ENCODE measurements around the gene SPOCK1. TPM values are rescaled to one million over a fixed set of nuclear protein-coding genes. Genes with fewer than 3 reads are reported as not detected.

The SPOCK1 gene
- total and polyA plus RNA-seq, 3 donors from 2014 or later, result 63.8 to 111 (median 101) TPM

GRCh38 chr5:137051161-137051560 is 448.0 kb downstream of the SPOCK1 start:
- intact Hi-C loops (cut with DNase I; ENCODE audit: low total_unique reads), result no loop called here
- H3K4me1 ChIP-seq, result peaks cover 4% of the 10 kb centered on the region
- DNase-seq, result no peak
- WGBS, 2 donors, result 82 to 85% methylated on average over 3 of the region's 3 CpGs
- H3K9me3 ChIP-seq, result no peaks in the 10 kb centered on the region
- no peak overlapping the region for H3K27ac ChIP-seq
- H3K4me3 ChIP-seq, result no peak overlapping the region
- no peaks in the 10 kb centered on the region for H3K27me3 ChIP-seq
- no peaks in the 10 kb centered on the region for H3K36me3 ChIP-seq (ENCODE audit: low read depth, missing control alignments)
- TF ChIP-seq, protein P1, sequence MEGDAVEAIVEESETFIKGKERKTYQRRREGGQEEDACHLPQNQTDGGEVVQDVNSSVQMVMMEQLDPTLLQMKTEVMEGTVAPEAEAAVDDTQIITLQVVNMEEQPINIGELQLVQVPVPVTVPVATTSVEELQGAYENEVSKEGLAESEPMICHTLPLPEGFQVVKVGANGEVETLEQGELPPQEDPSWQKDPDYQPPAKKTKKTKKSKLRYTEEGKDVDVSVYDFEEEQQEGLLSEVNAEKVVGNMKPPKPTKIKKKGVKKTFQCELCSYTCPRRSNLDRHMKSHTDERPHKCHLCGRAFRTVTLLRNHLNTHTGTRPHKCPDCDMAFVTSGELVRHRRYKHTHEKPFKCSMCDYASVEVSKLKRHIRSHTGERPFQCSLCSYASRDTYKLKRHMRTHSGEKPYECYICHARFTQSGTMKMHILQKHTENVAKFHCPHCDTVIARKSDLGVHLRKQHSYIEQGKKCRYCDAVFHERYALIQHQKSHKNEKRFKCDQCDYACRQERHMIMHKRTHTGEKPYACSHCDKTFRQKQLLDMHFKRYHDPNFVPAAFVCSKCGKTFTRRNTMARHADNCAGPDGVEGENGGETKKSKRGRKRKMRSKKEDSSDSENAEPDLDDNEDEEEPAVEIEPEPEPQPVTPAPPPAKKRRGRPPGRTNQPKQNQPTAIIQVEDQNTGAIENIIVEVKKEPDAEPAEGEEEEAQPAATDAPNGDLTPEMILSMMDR (IDR thresholded peaks at IDR 0.05), result peak in 1 of 3 experiments; percentile 6
- no peak for TF ChIP-seq POLR2A (IDR thresholded peaks at IDR 0.05)

- Histone ChIP-seq H3K27ac (no peak overlapping the region), H3K36me3 (ENCODE audit: low read depth, missing control alignments) (no peaks in the 10 kb centered on the region), H3K9me3 (no peaks in the 10 kb centered on the region), H3K4me3 (no peak overlapping the region), H3K4me1 (no peaks in the 10 kb centered on the region), H3K27me3 (no peaks in the 10 kb centered on the region)
- TF ChIP-seq POLR2A (IDR thresholded peaks at IDR 0.05), result no peak
- TF ChIP-seq, protein P1 (IDR thresholded peaks at IDR 0.05), result no peak
- no peak for DNase-seq
- intact Hi-C loops (cut with DNase I; ENCODE audit: low total_unique reads), result no loop called here
- 65 to 66% methylated on average over 1 of the region's 1 CpG for WGBS, 2 donors
These were observed 458.3 kb downstream of the SPOCK1 start for GRCh38 chr5:137040641-137041340.

GRCh38 chr5:137040024-137040423 is 459.1 kb downstream of the SPOCK1 start:
- TF ChIP-seq, protein P1 (IDR thresholded peaks at IDR 0.05), result no peak
- TF ChIP-seq POLR2A (IDR thresholded peaks at IDR 0.05), result no peak
- no peaks in the 10 kb centered on the region for H3K9me3 ChIP-seq
- H3K4me1 ChIP-seq, result no peaks in the 10 kb centered on the region
- no peak overlapping the region for H3K27ac ChIP-seq
- no peaks in the 10 kb centered on the region for H3K36me3 ChIP-seq (ENCODE audit: low read depth, missing control alignments)
- H3K27me3 ChIP-seq, result no peaks in the 10 kb centered on the region
- H3K4me3 ChIP-seq, result no peak overlapping the region
- DNase-seq, result no peak
- 79 to 91% methylated on average over 4 of the region's 4 CpGs for WGBS, 2 donors
- intact Hi-C loops (cut with DNase I; ENCODE audit: low total_unique reads), result no loop called here

DNA sequence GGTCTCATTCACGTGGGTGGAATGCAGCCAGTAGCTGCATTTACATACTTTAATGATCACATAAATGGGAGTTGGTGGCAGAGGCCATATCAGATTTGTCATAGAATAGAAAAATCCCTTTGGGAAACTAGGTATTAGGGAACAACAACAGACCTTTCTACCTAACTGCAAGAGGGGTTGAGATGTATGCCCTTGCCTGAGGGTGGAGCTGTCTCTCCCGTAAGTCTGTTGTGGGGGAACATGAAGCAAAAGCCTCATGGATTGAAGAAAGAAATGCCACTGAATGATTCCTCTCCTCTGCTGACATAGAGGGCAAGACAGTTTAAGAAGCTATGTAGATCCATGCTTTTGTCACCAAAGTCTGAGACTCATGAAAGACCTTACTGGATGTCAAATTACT is 461.3 kb downstream of the SPOCK1 start:
- no peak for DNase-seq
- intact Hi-C loops (cut with DNase I; ENCODE audit: low total_unique reads), result no loop called here
- Histone ChIP-seq H3K36me3 (ENCODE audit: low read depth, missing control alignments) (no peaks in the 10 kb centered on the region), H3K9me3 (no peaks in the 10 kb centered on the region), H3K4me1 (no peaks in the 10 kb centered on the region), H3K4me3 (no peak overlapping the region), H3K27me3 (no peaks in the 10 kb centered on the region), H3K27ac (no peak overlapping the region)
- TF ChIP-seq POLR2A (IDR thresholded peaks at IDR 0.05), result no peak
- TF ChIP-seq, protein P1 (IDR thresholded peaks at IDR 0.05), result no peak
- WGBS, 2 donors, result 70 to 77% methylated on average over 2 of the region's 2 CpGs

DNA sequence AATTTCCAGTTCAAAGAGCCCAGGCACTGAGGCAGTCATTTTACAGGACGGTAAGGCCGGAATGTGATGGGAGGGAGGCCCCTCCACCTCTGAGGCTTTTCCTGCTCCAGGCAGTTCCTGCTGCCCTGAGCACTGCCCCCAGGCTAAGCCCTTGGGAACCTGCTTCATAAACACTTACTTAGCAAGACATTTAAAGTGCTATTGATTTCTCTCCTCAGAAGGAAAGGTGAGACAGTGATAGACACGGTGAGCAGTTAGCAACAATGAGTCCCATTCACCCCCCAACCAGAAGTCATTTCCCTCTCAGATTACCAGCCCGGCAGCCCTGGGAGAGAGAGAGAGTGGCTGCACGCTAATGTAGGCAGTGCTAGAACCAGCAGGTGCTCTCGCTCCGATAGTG is 462.5 kb downstream of the SPOCK1 start:
- H3K4me3 ChIP-seq, result no peak overlapping the region
- WGBS, 2 donors, result 52 to 57% methylated on average over 7 of the region's 7 CpGs
- no peaks in the 10 kb centered on the region for H3K4me1 ChIP-seq
- no peak for TF ChIP-seq POLR2A (IDR thresholded peaks at IDR 0.05)
- TF ChIP-seq, protein P1 (IDR thresholded peaks at IDR 0.05), result no peak
- H3K27ac ChIP-seq, result no peak overlapping the region
- H3K9me3 ChIP-seq, result no peaks in the 10 kb centered on the region
- H3K36me3 ChIP-seq (ENCODE audit: low read depth, missing control alignments), result no peaks in the 10 kb centered on the region
- intact Hi-C loops (cut with DNase I; ENCODE audit: low total_unique reads), result no loop called here
- no peaks in the 10 kb centered on the region for H3K27me3 ChIP-seq
- no peak for DNase-seq
